WI38 (cell line): ENCODE data around the gene WNT10A.

Experiments used
- H3K4me3 ChIP-seq: 2 replicates; pipeline ENCODE4 v1.5.1; 2011; ENCODE audit warnings: low read depth, mild to moderate bottlenecking, control low read depth, low read length
- CTCF ChIP-seq: IDR thresholded peaks from 2 replicates; pipeline ENCODE4 v1.5.1; 2012; ENCODE audit warnings: low read depth, mild to moderate bottlenecking, control low read depth, low read length

The WNT10A gene

GRCh38 chr2:218890369-218890768, 9.7 kb downstream of the WNT10A start:
- TF ChIP-seq CTCF, result no peak
- H3K4me3 ChIP-seq, result no peak overlapping the region

GRCh38 chr2:218891275-218892135, 10.9 kb downstream of the WNT10A start:
- TF ChIP-seq CTCF, result no peak
- no peak overlapping the region for H3K4me3 ChIP-seq

DNA sequence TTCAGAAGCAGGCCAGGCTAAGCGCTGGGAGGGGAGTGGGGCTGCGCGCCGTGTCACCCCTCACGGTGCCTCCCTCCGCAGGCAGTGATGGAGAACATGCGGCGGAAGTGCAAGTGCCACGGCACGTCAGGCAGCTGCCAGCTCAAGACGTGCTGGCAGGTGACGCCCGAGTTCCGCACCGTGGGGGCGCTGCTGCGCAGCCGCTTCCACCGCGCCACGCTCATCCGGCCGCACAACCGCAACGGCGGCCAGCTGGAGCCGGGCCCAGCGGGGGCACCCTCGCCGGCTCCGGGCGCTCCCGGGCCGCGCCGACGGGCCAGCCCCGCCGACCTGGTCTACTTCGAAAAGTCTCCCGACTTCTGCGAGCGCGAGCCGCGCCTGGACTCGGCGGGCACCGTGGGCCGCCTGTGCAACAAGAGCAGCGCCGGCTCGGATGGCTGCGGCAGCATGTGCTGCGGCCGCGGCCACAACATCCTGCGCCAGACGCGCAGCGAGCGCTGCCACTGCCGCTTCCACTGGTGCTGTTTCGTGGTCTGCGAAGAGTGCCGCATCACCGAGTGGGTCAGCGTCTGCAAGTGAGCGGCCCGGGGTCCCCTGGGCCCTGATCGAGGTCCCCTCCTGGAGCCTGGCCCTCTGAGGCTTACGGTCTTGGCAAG, 12.2 kb downstream of the WNT10A start:
- H3K4me3 ChIP-seq, result no peak overlapping the region
- 0 out of 2 replicates have a peak, but pooled peaks have one; percentile 20 for TF ChIP-seq CTCF

- no peak overlapping the region for H3K4me3 ChIP-seq
- no peak for TF ChIP-seq CTCF
Observed at GRCh38 chr2:218893349-218894150, 12.9 kb downstream of the WNT10A start.

- no peak overlapping the region for H3K4me3 ChIP-seq
- no peak for TF ChIP-seq CTCF
Observed at GRCh38 chr2:218894151-218894879, 13.7 kb downstream of the WNT10A start.

GRCh38 chr2:218894880-218895157, 14.2 kb downstream of the WNT10A start:
- no peak overlapping the region for H3K4me3 ChIP-seq
- no peak for TF ChIP-seq CTCF
